ENCODE data around the gene NDC80.
A peak's percentile ranks its signal among the peaks of the same experiment; 100 is the strongest.
"Not testable (repeated sequence)": the region's sequence is repeated elsewhere in the genome, so short reads cannot be mapped to it uniquely, and the experiment has no call there.

NDC80 gene

DNA sequence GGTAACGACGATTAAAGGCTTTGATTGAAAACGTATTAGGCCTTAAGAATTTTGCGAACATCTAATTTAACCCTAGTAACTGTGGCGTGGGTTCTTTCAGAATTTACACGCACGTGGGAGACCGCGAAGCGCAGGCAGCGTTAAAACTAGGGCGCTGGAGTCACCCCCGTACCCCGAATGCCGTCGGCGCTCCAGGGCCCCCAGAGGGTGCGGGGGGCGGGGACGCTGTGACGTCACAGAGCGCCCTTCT lies 83.5 kb downstream of the NDC80 start:
- peak overlapping the region; percentile 92 for H3K4me3 ChIP-seq (ENCODE audit: low read depth, low read length)
- no peak for DNase-seq (ENCODE audit: low read depth)
- TF ChIP-seq, protein P1, sequence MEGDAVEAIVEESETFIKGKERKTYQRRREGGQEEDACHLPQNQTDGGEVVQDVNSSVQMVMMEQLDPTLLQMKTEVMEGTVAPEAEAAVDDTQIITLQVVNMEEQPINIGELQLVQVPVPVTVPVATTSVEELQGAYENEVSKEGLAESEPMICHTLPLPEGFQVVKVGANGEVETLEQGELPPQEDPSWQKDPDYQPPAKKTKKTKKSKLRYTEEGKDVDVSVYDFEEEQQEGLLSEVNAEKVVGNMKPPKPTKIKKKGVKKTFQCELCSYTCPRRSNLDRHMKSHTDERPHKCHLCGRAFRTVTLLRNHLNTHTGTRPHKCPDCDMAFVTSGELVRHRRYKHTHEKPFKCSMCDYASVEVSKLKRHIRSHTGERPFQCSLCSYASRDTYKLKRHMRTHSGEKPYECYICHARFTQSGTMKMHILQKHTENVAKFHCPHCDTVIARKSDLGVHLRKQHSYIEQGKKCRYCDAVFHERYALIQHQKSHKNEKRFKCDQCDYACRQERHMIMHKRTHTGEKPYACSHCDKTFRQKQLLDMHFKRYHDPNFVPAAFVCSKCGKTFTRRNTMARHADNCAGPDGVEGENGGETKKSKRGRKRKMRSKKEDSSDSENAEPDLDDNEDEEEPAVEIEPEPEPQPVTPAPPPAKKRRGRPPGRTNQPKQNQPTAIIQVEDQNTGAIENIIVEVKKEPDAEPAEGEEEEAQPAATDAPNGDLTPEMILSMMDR (IDR thresholded peaks at IDR 0.05; ENCODE audit: control insufficient read depth, extremely low read depth, insufficient read depth) = no peak

DNA sequence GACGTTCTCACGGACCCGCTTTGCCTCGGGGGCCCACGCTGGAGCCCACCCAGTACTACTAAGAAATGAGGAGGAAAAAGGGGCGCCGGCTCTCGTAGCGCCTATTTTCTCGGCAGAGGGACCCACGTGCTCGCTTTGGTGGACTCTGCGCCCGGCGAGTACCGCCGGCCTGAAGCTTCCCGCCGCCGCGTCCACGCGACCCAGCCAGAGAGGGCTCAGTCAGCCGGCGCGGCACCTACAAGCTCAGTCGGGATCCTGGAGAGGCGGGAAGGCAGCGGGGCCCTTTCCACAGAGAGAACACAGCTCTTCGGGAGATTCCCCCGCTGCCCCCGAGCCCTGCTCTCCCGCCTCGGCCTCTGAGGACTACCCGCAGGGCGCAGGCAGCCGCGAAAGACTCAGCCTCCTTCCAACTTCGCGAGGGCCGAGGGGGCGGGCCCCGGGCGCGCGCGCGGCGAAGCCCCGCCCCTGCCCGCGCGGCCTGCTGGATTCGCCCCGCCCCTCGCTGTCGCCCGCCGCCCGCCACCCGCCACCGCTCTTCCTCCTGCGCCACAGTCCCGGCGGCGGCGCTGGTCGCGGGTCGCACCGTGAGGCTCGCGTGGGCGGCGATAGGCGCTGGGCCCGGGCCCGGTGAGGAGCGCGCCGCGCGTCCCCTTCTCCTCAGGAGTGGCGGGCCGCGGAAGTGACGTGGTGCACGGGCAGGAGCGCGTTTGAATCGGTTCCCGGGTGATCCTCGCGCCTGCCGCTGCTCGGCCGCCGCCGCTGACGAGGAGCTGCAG lies 84.0 kb downstream of the NDC80 start, which contains the start of gene SMCHD1:
Gene SMCHD1, plus strand, starts transcription at position 549 of the 776 bp plus-strand sequence. CDS start 350 bp downstream, outside the sequence.
- no peak for DNase-seq (ENCODE audit: low read depth)
- H3K4me3 ChIP-seq (ENCODE audit: low read depth, low read length) = peak within 1 kb of the TSS; percentile 92
- TF ChIP-seq, protein P1 (IDR thresholded peaks at IDR 0.05; ENCODE audit: control insufficient read depth, extremely low read depth, insufficient read depth) = 0 out of 2 replicates have a peak, but pooled peaks have one; percentile 9

DNA sequence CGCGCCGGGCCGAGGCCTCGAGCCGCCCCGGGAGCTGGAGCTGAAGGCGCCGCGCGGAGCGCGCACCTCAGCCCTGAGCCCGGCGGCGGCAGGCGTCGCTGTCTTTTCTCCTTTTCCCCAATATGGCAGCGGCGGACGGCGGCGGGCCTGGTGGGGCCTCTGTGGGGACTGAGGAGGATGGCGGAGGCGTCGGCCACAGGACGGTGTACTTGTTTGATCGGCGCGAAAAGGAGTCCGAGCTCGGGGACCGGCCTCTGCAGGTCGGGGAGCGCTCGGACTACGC lies 84.5 kb downstream of the NDC80 start:
- peak overlapping the region; percentile 92 for H3K4me3 ChIP-seq (ENCODE audit: low read depth, low read length)
- DNase-seq (ENCODE audit: low read depth) = no peak
- TF ChIP-seq, protein P1 (IDR thresholded peaks at IDR 0.05; ENCODE audit: control insufficient read depth, extremely low read depth, insufficient read depth) = no peak

DNA sequence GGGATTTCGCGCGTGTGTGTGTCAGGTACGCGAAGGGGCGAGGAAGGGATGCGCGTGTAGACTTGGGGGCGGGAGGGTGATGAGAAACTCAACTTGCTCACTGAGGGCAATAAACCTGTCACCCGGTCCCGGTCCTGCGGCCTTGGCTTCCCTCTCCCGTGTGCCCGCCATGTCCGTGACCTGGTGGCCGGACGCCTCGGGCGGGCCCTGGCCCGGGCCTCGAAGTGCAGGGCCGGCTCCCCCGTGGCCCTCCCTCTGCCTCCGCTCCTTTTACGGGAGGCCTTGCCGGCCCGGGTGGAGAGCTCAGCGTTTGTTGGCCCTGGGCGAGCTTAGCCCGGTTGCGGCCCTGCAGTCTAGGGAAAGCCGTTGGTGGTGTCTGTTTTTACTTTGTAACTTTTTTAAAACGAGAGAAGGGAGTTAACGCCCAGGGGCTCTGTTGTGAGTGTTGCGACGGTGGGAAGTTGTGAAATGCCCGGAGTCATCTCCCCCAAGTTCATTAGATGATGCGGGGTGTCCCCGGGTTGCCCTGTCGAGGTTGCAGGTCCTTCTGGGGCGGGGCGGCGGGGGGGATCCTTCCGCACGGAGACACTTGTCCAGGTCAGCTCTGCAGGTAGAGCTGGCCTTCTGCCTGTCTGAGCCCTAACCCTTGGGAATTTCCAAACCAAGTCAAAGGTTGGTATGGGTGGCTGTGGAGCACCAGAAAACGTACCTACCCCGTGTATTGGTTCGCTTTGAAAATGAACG lies 85.1 kb downstream of the NDC80 start:
- H3K4me3 ChIP-seq (ENCODE audit: low read depth, low read length) = peak overlapping the region; percentile 92
- DNase-seq (ENCODE audit: low read depth) = no peak
- TF ChIP-seq, protein P1 (IDR thresholded peaks at IDR 0.05; ENCODE audit: control insufficient read depth, extremely low read depth, insufficient read depth) = no peak

- peak overlapping the region; percentile 92 for H3K4me3 ChIP-seq (ENCODE audit: low read depth, low read length)
- TF ChIP-seq, protein P1 (IDR thresholded peaks at IDR 0.05; ENCODE audit: control insufficient read depth, extremely low read depth, insufficient read depth) = no peak
- no peak for DNase-seq (ENCODE audit: low read depth)
Measured at GRCh38 chr18:2656981-2657512, 85.7 kb downstream of the NDC80 start.

GRCh38 chr18:2657788-2658458 lies 86.6 kb downstream of the NDC80 start:
- H3K4me3 ChIP-seq (ENCODE audit: low read depth, low read length) = peak overlapping the region; percentile 92
- peak; percentile 75 for DNase-seq (ENCODE audit: low read depth)
- TF ChIP-seq, protein P1 (IDR thresholded peaks at IDR 0.05; ENCODE audit: control insufficient read depth, extremely low read depth, insufficient read depth) = no peak

- H3K4me3 ChIP-seq (ENCODE audit: low read depth, low read length); DNase-seq (ENCODE audit: low read depth): not testable (repeated sequence)
Measured at GRCh38 chr18:2660849-2661248, 89.5 kb downstream of the NDC80 start.

DNA sequence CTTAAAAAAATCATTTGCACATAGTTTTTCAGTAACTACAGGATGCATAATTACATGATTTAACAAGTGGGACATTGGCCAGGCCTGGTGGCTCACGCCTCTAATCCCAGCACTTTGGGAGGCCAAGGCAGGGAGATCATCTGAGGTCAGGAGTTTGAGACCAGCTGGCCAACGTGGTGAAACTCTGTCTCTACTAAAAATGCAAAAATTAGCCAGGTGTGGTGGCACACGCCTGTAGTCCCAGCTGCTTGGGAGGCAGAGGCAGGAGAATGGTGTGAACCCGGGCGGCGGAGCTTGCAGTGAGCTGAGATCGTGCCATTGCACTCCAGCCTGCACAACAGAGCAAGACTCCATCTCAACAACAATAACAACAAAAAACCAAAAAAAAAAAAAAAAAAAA lies 90.9 kb downstream of the NDC80 start:
- not testable (repeated sequence) for DNase-seq (ENCODE audit: low read depth); H3K4me3 ChIP-seq (ENCODE audit: low read depth, low read length)

All from LNCaP clone FGC (cell line).